DMS79 treated with DMSO at 0.1 percent for 48 hours (cell line): Measurements from ENCODE around the gene LRCH3.

ENCODE experiments used
- DNase-seq: peaks from one replicate; lab custom pipeline; 2025; lab: John Stamatoyannopoulos, UW

Gene LRCH3

DNA sequence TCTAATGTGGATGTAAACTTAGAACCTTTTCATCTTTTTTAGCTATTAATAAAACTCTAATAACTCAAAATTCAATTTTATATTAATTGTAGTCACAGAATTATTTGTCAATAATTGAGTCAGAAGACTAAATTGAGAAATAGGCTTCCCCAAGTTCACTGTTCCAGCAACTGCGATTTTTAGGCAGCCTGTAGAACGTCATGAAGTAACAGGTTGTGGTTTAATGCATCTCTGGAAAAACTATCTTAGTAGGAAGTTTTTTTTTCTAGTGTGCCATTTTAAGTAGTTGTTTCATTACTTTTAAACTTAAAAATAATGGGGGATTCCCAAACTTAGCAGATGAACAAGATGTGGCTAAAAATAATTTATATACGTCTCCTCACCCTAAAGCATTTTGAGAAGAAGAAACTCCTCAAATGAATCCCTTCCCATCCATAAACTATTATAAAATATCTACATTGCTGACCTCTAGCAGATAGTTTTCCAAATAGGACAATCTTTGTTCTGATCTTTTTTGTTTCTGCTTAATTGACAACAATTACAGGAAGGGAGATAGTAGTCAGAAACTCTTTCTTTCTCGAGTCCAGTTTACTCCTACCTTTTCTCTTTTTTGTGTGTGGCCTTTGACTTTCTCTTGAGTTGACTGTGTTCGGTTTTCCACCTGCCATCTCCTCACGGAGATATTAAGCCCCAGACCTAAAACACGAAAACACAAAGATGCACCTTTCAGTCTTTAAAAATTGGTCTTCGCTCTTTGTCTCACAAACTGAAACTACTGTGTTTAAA, 43.1 kb downstream of the LRCH3 start:
- no peak for DNase-seq

DNA sequence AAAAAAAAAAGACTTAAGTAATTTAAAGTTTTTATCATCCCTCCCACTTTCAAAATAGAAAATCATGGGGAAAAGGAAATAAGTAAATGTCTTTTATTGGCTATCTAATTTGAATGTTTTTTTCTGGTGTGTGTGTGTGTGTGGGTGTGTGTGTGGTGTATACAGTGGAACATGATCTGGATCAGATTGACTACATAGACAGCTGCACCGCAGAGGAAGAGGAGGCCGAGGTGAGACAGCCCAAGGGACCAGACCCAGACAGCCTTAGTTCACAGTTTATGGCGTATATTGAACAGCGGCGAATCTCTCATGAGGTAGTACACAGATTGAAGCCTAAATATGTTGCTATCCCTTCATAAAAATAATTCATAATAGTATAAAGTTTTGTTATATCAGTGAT, 44.5 kb downstream of the LRCH3 start:
- DNase-seq, result no peak

DNA sequence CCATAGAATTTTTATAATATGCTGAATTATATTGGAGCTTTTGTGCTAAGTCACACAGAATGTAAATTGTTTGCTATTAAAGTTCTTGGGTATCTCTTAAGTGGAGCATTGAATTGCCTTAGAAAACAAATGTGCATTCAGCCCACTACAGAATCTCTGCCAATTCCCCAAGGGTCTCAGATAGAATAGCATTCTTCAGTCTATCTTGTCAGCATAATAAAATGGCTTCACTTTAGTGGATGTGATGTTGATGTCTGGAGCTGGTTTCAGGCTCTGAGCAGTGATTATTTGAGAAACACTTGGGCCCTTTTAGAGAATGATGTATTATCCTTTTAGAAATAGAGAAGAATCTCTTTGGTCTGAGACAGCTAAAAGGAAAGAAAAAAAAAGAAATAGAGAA, 45.2 kb downstream of the LRCH3 start:
- DNase-seq, result no peak

DNA sequence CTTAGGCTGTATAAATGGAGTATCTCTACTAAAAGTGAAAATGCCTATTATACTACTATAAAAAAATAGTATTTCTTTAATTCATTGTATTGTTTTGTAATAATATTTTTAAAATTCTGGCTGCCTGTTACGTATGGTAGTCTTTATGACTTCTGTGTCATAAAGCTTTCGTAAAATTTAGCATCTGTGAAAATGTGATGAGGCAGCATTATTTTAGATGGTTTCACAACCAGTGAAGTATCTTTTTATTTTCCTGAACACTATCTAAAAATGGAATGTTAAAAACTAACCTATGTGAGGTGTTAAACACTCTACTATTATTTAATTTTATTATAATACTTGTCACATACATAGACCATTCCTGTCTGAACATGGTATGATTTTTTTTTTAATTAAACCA, 46.2 kb downstream of the LRCH3 start:
- no peak for DNase-seq

DNA sequence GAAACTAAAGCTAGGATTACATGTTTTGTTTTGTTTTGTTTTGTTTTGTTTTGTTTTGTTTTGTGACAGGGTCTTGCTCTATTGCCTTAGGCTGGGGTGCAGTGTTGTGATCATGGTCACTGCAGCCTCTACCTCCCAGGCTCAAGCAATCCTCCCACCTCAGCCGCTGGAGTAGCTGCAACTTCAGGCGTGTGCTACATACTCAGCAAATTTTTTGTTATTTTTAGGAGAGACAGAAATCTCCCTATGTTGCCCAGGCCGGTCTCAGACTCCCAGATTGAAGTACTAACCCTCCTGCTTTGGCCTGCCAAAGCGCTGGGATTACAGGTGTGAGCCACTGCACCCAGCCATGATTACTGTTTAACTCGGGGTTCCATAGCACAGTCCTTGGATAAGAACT, 50.7 kb downstream of the LRCH3 start:
- no peak for DNase-seq

GRCh38 chr3:197846491-197846890, 55.4 kb downstream of the LRCH3 start:
- DNase-seq, result no peak

GRCh38 chr3:197847866-197848401, 56.9 kb downstream of the LRCH3 start:
- peak; percentile 81 for DNase-seq

GRCh38 chr3:197854596-197855343, 63.7 kb downstream of the LRCH3 start:
- DNase-seq, result no peak

GRCh38 chr3:197855571-197855970, 64.5 kb downstream of the LRCH3 start:
- DNase-seq, result no peak

DNA sequence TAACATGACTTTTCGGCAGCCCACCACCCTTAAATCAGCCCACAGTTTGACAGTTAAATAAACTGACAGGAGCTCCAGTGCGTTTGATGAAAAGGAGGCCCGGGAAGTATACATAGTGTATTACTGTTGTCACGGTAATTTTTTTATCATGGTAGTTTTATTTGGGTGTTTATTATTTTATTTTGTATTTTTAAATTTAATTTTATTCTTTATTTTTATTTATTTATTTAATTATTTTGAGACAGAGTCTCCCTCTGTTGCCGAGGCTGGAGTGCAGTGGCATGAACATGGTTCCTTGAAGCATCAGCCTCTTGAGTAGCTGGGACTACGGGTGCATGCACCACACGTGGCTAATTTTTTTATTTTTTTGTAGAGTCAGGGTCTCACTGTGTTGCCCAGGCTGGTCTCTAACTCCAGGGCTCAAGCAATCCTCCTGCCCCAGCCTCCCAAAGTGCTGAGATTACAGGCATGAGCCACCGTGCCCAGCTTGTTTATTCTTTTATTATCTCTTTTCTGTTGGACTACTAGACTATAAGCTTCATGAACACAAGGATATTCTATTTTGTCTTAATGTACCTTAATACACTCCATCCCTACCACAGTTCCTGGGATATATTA, 65.3 kb downstream of the LRCH3 start:
- no peak for DNase-seq

DNA sequence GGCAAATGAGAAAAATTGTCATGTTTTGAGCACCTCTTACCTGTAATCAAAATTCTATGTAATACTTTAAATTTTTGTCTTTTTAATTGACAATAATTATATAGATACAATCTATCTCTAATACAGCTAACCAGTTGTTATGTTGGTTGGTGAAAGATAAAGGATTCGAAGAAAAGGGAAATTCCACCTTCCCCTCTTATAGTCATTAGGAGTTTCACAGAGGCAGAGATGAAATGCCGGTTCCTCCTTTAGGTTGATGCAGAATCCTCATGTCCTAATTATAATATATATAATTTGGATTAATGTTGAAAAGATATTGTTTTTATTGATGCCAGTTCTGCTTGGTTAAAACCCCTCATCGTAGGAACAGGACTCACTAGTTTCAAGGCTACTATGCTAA, 67.1 kb downstream of the LRCH3 start:
- no peak for DNase-seq

DNA sequence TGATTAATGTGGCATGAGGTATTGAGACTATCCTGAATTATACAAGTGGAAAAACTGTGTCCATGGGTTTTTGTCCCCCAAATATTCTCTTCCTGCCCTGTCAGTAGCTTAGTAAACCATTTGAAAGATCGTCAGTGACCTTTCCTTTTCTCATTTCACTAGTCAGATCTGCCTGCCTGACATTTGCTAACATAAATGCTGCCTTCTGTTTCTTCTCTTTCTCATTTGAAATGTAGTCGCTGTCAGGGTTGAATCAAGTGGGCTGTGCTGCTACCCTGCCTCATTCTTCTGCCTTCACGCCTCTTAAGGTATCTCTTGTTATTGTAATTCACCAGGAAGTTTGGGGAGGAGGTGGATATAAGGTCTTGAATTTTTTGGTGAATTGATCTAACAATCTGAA, 67.5 kb downstream of the LRCH3 start:
- DNase-seq, result no peak

DNA sequence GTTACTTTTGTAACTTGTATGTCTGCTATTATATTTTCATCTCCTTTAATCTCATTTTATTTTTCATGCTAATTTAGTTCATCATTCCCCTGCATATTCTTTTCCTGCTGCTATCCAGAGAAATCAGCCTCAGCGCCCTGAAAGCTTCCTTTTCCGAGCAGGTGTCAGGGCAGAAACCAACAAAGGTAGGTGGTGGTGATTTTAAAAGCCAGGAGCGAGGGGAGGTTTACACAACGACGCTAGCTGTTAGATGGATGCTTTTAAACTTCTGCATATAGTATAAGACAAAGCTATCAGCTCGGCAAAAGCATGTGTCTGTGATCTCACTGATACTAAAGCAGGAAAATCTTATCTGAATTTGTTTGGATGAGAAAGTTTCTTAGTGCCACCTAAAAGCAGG, 75.0 kb downstream of the LRCH3 start:
- DNase-seq, result no peak

DNA sequence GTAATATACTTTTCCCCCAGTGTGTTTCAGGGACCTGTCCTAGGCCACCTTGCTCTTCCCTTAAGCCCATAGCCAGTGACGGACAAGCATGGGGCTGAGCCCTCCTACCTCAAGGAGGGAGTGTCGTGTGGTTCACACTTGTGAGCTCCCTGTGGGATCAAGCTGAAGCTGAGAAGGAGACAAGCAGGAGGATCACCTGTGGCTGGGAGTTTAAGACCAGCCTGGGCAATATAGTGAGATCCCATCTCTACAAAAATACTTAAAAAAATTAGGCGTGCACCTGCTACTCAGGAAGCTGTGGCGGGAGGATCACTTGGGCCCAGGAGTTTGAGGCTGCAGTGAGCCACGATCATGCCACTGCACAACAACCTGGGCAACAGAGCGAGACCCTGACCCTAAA, 82.3 kb downstream of the LRCH3 start:
- DNase-seq, result no peak

GRCh38 chr3:197874064-197874463, 83.0 kb downstream of the LRCH3 start:
- no peak for DNase-seq

DNA sequence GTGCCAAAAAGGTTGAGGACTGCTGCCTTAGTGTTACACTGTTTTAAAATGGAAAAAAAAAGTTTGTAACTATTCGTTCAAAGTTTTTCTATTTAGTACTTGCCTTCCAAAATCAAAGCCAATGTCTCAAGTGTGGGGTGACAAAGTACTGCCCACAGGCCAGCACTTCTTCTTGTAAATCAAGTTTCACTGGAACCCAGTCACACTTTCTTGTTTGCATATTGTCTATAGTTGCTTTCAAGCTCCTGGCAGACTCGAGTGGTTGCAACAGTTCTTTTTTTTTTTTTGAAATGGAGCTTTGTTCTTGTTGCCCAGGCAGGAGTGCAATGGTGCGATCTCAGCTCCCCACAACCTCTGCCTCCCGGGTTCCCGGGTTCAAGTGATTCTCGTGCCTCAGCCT, 83.6 kb downstream of the LRCH3 start:
- no peak for DNase-seq

- DNase-seq, result no peak
These were observed 86.8 kb downstream of the LRCH3 start for GRCh38 chr3:197877902-197878301.

DNA sequence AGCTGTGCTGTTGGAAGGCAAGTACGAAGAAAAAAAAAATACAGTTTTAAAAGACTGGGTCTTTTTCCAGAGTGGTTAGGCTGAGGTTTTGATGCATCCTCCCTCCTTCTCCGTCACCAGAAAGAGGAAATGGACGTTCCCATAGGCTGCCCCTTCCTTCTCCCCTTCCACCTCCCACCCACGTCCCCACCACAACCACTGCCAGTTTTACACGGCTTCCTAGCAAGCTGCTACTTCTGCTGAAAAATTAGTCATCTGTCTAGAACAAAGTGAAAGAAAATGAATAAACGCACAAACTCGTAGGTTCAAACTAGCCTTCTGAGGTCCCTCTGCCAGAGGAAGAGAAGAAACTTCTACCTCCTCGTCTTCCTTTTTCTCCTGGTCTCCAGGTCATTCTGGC, 87.4 kb downstream of the LRCH3 start:
- no peak for DNase-seq

- no peak for DNase-seq
These were observed 89.6 kb downstream of the LRCH3 start for GRCh38 chr3:197880491-197881269.

- peak; percentile 71 for DNase-seq
These were observed 90.4 kb downstream of the LRCH3 start for GRCh38 chr3:197881270-197881969.

- DNase-seq, result no peak
These were observed 90.9 kb downstream of the LRCH3 start for GRCh38 chr3:197881970-197882338.

- no peak for DNase-seq
These were observed 91.5 kb downstream of the LRCH3 start for GRCh38 chr3:197882586-197882985.
